HG02885 (cell line): ENCODE measurements around the gene PUSL1.

Experiments
- ATAC-seq: cut with Tn5 transposase; IDR thresholded peaks from one replicate; pipeline ENCODE4 v1.9.1; 2021; ENCODE audit warnings: mild to moderate bottlenecking; ENCODE audit not compliant: unreplicated experiment, poor library complexity

Gene PUSL1

DNA sequence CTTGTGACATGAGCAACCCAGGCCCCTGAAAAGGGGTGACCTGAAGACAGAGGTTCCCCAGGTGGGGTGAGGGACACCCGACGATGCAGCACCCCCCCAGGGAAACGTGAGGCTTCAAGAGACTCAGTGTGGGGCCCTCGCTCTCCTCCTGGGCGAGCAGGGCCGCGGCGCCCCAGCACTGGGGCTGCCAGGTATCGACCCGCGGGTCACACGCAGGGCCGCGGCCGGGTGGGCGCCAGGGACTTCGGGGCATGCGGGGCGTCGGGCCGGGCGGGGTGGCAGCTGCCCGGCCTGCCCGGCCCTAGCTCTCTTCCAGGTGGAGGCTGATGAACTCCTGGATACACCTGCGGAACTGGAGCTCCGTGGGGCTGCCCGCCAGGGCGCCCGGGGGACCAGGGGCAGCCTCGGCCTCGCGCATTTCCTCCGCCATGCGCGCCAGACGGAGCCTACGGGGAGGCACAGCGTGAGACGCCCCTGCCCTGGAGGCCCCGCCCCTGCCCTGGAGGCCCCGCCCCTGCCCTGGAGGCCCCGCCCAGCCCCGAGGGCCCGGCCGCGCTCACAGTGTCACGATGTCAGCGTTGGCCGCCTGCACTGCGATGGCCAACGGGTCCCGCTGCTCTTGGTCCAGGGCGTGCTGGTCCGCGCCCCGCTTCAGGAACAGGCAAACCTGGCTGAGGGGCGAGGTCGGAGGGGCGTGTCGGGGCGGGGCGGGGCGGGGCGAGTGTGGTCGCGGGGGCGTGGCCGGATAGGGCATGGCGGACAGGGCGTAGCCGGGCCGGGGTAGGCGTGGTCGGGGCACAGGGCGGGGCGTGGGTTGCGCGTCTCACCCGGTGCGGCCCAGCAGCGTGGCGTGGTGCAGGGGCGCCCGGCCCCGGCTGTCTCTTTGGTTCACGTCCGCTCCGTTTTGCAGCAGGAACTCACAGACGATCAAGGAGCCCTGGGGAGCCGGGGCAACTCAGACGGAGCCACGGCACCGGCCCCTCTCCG is 14.8 kb upstream of the PUSL1 start:
- ATAC-seq, result no peak

DNA sequence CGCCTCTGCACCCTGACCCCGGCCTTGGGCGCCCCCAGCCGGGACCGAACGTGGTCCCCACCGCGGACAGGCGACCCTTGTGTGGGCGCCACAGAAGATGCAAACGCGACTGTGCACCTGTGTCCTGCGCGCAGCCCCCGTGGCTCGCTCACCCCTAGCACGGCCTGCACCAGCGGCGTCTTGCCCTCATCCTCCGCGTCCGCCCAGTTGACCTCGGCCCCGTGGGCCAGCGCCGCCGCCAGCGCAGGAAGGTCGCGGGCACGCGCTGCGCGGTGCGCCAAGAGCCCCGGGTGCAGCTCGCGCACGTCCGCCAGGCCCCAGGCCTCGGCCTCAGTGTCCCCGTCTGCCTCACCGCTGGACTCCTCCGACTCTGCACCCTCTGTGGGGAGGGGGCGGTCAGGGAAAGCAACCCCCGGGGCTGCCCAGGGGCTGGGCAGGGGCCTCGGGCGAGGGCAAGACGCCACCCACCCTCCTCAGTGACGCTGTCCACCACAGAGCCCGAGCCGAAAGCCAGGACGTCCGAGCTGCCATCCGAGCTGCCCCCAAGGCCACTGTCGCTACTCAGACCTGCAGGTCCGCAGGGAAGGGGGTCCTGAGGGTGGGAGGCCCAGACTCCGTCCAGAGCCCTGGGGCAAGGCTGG is 14.0 kb upstream of the PUSL1 start:
- no peak for ATAC-seq

DNA sequence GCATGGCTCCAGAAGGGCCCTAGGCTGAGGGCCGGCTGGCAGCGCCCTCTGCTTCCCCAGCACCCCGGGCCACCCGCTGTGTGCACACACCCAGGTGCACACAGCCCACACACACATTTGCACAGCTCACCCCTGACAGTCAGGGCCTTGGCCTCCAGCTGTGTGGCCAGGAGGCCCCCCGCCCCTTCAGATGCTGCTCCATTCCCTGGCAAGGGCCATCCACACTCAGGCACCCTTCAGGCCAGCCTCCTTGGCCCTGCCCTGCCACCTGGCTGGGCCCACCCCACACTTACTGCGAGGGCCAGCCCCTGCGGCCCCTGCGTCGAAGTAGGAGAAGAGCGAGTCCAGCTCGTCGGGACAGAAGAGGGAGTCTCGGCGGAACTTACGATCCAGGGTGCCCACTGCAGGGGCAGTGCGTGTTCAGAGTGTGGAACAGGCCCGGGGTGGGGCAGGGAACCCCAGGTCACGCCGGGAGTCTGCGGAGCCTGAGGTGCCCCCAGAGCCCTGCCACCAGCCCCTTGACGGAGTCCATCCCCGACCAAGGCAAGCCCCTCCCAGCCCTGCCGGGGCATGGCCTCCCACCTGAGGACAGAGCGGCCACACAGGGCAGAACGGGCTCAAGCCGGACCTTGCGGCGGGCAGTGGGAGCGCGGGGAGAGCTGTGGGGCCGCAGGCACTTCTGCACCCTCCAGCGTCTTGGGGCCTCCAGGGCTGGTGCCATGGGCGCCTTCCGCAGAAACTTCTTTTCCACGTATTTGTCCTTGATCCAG is 13.1 kb upstream of the PUSL1 start:
- ATAC-seq, result no peak

DNA sequence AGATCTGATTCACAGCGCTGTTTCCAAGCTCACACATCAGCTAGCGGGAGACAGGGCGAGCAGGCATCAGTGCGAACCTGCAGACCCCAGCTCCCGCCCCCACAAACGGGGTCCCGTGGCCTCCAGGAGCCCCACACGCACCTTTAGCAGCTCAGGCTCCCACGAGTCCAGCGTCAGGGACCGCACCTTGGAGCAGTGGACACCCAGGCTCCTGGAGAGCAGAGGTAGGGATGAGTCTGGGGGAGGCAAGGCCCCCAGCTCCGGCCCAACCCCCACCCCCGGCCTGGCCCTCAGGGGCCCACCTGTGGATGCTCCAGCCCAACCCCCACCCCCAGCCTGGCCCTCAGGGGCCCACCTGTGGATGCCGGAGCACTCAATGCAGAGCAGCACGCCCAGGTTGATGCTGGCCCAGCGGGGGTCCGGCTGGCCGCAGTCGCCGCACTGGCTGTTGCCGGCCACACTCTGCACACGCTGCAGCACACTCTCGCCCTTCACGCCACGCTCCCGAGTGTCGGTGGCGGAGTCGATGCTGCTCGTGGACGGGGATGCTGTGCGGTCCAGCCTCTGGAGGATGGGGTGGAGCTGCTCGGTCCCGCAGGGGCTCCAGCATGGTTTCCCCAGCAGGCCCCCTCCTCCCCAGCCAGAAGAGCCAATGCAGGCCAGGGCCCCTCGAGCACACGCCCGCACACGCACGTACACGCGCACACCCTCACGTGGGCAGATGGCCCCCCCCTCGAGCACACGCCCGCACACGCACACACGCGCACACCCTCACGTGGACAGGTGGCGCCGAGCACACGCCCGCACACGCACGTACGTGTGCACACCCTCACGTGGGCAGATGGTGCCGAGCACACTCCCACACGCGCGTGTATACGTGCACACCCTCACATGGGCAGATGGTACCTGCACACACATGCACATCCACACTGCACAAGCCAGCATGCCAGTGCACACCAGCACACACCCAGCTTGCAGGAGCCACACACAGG is 12.0 kb upstream of the PUSL1 start:
- no peak for ATAC-seq

DNA sequence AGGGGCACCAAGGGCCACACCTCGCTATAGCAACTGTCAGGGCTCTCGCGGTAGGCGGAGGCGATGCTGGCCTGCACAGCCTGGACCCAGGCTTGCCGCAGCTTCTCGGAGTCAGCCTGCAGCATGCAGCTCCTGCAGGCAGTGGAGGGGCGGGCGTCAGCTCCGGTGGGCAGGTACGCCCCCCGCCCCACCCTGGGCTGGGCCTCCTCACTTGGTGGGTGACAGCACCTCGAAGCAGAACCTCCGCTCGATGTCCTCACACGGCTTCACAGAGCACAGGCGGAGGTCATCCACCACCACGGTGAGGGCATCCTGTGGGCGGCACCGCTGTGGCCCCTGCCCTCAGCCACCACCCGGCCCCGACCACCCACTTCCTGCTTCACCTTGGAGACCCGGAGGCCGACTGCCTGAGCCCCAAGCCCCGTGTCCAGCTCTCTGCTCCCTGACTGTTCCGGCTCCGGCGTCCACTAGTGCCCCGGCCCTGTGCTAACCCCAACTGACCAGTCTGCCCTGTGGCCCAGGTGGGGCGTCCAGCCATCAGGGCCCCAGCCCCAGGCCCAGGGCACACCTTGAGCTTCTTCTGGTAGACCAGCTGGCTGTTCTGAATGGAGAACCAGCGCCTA is 10.5 kb upstream of the PUSL1 start:
- no peak for ATAC-seq

DNA sequence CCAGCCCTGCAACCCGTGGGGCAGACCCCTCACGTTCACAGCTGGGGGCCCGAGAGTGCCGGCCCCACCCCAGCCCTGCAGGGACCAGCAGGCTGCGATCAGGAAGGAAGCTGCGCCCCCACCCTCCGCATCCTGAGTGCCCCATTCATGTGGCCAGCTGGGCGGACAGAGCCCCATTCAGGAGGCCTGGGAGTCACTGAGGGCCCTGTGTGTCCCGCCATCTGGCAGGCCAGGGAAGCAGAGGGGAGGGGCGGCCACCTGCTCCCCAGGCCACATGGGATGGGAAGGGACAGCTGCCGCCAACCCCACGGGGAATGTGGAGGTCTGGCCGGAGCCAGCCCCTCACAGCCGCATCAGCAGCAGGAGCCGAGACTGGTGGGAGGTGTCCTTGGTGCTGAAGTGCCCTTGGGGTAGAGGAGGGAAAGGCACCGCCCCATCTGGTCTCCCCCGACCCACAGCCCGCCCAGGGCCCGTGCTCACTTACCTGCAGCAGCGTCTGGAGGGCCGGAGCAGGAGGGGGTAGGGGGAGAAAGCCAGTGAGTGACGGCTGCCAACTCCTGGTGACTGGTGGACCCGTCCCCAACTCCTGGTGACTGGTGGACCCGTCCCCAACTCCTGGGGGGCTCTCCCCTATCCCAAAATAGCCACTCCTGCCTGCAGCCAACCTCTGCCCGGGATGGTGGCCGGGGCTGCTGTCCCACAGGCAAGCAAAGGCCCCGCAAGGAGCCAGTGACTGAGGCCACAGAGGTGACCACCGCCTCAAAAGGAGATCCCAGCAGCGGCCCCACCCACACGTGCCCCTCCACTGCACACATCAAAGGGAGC is 9.3 kb upstream of the PUSL1 start:
- no peak for ATAC-seq

DNA sequence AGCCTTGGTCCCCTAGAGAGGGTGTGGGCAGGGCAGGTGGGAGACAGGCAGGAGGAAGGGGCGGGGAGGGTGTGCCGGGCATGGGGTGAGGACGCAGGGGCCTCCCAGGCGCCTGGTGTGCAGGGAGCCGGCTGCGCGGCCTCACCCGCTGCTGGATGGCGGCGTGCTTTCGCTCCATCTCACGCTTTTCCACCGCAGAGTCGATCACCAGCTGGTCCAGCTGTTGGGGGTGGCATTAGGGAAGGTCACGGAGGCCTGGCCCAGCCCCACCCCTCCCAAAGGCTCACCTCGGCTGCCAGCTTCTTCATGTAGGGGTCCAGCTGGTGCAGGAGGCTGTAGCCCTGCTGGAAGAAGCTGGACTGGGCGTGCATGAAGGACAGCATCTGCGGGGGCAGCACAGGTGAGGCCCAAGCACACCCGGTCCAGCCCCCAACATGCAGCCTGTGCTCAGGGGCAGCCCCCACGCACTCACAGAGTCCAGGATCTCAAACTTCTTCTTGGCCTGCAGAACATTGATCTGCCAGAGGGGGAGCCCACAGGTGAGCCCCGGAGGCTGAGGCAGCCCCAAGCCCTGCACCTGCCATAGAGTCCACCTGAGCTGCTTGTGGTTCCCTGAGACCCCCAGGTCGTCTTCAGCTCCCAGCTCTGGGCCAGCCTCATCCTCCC is 8.6 kb upstream of the PUSL1 start:
- no peak for ATAC-seq

- ATAC-seq, result no peak
Measured at GRCh38 chr1:1300352-1300739, 8.1 kb upstream of the PUSL1 start.

DNA sequence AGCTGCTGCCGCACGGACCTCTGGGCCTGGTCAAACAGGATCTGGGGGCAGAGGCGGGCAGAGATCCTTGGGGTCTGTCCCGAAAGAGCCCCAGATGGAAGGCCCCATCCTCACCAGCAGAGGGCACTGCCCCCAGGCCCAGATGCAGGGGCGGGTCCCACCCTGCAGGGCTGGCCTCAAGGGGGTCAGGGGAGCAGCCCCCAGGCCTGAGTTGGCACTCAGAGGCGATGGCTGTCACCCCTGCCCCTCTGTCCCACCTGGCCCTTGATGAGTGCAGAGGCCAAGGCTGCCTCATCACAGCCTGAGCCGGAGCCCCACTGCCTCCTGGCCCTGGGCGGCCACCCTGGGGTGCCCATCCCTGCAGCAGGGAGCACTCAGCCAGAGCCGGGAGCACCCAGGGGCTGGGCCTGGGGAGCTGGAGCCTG is 6.4 kb upstream of the PUSL1 start:
- no peak for ATAC-seq

GRCh38 chr1:1302951-1303509 is 5.4 kb upstream of the PUSL1 start:
- ATAC-seq, result no peak

DNA sequence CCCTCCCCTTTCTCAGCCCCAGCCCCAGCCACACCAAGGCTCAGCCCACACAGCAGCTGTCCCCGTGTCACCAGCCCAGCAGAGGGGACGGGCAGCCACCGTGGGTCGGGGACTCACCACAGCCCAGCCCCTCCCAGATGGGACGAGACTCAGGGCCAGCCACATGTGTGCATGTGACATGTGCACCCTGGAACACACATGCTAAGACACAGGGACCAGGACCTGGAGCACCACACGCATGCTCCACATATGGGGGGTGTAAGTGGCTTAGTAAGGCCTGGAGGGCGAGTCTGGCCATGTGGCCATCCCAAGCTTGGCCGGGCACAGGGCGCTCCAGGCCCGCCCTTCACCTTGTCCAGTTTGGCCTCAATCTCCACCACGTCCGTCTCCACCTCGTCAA is 4.7 kb upstream of the PUSL1 start:
- ATAC-seq, result no peak

DNA sequence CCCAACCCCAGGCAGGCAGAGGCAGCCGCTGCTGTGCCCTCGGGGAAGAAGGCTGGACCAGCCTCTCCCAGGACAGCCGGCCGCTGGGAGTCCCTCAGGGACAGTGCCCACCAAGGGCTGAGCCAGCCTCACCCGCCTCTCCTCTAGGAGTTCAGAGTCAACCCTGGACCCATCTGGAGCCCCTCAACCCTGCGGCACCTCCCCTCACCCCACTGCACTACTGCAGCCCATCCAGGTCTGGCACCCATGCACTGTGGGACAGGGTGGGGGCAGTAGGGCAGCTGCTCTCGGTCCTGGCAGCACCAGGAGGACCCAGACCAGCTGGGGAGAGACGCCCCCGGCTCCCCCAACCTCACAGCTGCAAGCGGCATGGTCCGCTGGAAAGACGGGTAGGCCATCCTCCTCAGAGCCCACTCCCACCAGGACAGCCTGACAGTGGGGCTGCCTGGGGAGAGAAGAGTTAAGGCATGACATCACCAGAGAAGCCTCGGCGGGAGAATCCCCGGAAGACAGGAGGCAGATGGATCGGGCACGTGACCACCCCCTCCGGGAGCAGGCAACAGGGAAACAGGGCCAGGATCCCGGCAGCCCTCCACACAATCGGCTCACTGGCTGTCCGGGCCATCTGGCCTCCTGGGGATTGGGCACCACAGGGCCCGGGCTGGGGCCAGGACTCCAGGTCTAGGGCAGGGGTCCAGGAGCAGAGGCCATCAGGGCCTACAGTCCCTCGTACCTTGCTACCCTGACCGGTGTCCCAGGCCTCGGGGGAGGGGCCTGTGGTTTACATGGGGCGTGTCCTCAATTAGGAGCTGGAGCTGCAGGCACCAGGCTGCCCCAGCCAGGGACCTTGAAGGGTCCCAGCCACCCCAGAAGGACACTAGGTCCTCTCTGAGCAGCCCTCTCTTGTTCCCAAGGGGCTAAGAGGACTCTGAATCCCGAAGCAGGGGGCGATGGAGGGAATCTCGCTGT is 3.8 kb upstream of the PUSL1 start:
- ATAC-seq, result no peak

- no peak for ATAC-seq
Measured at GRCh38 chr1:1305300-1306069, 2.9 kb upstream of the PUSL1 start.

DNA sequence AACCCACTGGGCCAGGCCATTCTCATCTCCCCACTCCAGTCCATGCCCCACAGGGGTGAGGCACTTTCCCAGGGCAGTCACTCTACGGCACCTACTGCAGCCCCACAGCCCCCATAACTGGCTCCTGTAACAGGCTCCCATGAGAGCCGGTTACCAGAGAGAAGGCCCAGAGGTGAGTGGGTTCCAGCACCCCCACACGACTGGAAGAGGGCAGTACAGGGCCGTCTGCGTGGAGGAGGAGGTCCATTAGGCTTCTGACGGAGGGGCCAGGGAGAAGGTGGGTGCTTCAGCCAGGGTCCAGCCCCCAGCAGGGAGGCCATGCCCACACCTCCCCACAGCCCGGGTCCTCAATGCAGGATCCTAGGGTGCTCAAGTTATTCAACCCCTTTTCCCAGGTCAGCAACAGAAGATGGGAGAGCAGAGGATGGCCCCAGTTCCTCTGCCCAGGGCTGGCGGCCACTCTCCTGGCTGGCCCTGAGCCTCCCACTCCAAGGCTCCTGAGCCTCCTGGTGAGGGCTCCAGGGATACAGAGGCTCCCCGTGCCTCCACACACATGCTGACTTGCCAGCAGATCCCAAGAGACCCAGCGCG is 2.2 kb upstream of the PUSL1 start:
- ATAC-seq, result no peak

- no peak for ATAC-seq
Measured at GRCh38 chr1:1306661-1307260, 1.6 kb upstream of the PUSL1 start.
